ENCODE measurements around the gene C6orf132. TPM values are rescaled to one million over a fixed set of nuclear protein-coding genes. Genes with fewer than 3 reads are reported as not detected.

C6orf132 gene
- total and polyA plus RNA-seq, 2 donors, result 0.71 to 4.8 TPM

DNA sequence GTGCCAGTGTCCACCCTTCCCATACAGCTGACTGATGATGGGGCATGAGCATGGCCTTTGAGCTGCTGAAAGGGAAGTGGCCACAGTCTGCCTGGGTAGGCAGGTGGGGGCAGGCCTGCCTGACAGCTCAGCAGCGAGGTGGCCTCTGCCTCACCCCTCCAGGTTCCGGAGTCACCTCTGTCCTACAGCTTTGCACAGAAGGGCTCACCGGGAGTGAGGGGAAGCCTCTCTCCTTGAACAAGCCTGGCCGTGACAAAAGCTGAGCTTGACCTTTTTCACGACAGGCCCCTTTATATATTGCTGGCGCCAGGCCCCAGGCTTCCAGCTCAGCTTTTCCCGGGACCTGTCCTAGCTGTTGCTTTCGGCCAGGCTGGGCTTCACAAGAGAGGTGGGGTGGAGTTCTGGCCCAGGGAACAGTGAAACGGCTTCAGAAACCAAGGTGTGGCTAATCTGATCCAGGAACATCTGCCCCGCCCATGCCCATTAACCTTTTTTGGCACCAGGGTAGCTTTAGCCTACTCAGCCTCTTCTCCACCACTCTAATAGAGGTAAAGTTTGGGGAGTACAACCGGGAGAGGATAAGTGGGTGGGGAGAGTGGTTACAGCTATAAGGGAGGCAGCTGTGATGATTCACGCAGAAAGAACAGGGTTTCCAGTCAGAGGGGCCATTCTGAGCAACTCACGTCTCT lies 42.9 kb downstream of the C6orf132 start:
- Histone ChIP-seq H3K9me3 (ENCODE audit: control insufficient read depth in 2 of 2, insufficient read depth in 1 of 2, low read length in 1 of 2) (no peaks in the 10 kb centered on the region), H3K4me1 (ENCODE audit: control insufficient read depth in 2 of 2, insufficient read depth in 2 of 2, low read length in 2 of 2) (peaks cover 0 to 8% of the 10 kb centered on the region in 2 donors), H3K36me3 (ENCODE audit: control insufficient read depth in 2 of 2, insufficient read depth in 2 of 2, low read length in 1 of 2) (no peaks in the 10 kb centered on the region), H3K27me3 (ENCODE audit: control insufficient read depth in 2 of 2, insufficient read depth in 1 of 2, low read length in 1 of 2) (no peaks in the 10 kb centered on the region), H3K4me3 (ENCODE audit: low read length in 2 of 2) (no peak overlapping the region), H3K27ac (ENCODE audit: low read depth in 1 of 2, low read length in 1 of 2) (peak overlapping the region in 1 of 2 donors; percentile 38)
- DNase-seq (ENCODE audit: low read depth in 6 of 9, low spot score in 9 of 9), result no peak
- WGBS, result 90% methylated on average over 13 of the region's 13 CpGs

DNA sequence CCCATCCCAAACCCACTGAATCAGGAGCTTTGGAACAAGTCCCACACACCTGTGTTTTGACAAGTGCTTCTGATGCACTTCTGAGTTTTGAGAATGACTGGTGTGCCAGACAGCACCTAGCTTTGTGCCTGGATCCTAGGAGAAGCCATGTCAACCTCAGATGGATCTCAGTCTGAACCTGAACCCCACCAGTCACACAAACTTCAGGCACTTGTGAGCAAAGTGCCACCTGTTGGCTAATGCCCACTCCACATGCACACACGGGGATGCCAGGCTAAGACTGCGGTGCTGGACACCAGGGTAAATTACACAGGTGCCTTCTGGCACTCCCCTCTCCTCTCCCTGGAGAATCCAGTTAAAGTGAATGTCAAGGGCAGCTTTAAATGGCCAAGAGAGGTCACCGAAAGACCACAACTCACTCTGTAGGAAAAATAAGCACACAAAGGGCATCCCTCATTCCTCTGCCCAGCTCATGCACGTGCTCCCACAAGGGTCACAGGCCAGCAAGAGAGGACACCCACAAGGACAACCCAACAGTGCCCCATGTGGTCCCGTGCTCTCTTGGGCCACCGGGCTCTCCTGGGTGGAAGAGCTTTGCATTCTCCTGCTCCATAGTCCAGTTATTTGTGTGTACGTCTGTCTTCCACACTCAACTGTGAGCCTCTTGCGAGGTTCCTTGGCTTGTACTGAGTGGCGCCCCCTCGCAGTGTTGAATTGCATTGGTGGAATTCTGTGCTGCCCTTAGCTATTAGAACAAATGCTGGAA lies 46.5 kb downstream of the C6orf132 start:
- DNase-seq (ENCODE audit: low read depth in 6 of 9, low spot score in 9 of 9), result no peak
- 87% methylated on average over 10 of the region's 10 CpGs for WGBS
- no peak overlapping the region for H3K27ac ChIP-seq (ENCODE audit: low read depth in 1 of 2, low read length in 1 of 2)
- H3K4me3 ChIP-seq (ENCODE audit: low read length in 2 of 2), result no peak overlapping the region
- H3K27me3 ChIP-seq (ENCODE audit: control insufficient read depth in 2 of 2, insufficient read depth in 1 of 2, low read length in 1 of 2), result no peaks in the 10 kb centered on the region
- no peaks in the 10 kb centered on the region for H3K9me3 ChIP-seq (ENCODE audit: control insufficient read depth in 2 of 2, insufficient read depth in 1 of 2, low read length in 1 of 2)
- H3K36me3 ChIP-seq (ENCODE audit: control insufficient read depth in 2 of 2, insufficient read depth in 2 of 2, low read length in 1 of 2), result no peaks in the 10 kb centered on the region
- no peaks in the 10 kb centered on the region for H3K4me1 ChIP-seq (ENCODE audit: control insufficient read depth in 2 of 2, insufficient read depth in 2 of 2, low read length in 2 of 2)

DNA sequence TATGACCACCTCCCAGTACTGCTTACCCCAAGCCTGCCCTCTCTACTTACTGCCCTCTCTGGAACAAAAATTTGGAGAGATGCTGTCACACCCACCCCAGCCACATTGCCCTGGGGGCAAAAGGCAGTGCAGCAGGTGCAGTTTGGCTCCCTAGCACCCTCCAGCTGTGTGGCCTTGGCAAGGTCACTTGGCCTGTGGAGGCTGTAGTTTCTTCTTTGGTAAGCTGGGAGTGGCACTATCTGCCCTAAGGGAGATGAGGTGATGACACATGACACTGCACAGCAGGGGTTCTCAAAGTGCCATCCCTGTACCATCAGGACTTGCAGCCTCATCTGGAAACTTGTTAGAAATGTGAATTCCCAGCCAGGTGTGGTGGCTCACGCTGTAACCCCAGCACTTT lies 47.3 kb downstream of the C6orf132 start:
- DNase-seq (ENCODE audit: low read depth in 6 of 9, low spot score in 9 of 9), result no peak
- no peaks in the 10 kb centered on the region for H3K36me3 ChIP-seq (ENCODE audit: control insufficient read depth in 2 of 2, insufficient read depth in 2 of 2, low read length in 1 of 2)
- no peak overlapping the region for H3K27ac ChIP-seq (ENCODE audit: low read depth in 1 of 2, low read length in 1 of 2)
- no peaks in the 10 kb centered on the region for H3K4me1 ChIP-seq (ENCODE audit: control insufficient read depth in 2 of 2, insufficient read depth in 2 of 2, low read length in 2 of 2)
- 98% methylated on average over 1 of the region's 1 CpG for WGBS
- H3K9me3 ChIP-seq (ENCODE audit: control insufficient read depth in 2 of 2, insufficient read depth in 1 of 2, low read length in 1 of 2), result no peaks in the 10 kb centered on the region
- H3K4me3 ChIP-seq (ENCODE audit: low read length in 2 of 2), result no peak overlapping the region
- no peaks in the 10 kb centered on the region for H3K27me3 ChIP-seq (ENCODE audit: control insufficient read depth in 2 of 2, insufficient read depth in 1 of 2, low read length in 1 of 2)

DNA sequence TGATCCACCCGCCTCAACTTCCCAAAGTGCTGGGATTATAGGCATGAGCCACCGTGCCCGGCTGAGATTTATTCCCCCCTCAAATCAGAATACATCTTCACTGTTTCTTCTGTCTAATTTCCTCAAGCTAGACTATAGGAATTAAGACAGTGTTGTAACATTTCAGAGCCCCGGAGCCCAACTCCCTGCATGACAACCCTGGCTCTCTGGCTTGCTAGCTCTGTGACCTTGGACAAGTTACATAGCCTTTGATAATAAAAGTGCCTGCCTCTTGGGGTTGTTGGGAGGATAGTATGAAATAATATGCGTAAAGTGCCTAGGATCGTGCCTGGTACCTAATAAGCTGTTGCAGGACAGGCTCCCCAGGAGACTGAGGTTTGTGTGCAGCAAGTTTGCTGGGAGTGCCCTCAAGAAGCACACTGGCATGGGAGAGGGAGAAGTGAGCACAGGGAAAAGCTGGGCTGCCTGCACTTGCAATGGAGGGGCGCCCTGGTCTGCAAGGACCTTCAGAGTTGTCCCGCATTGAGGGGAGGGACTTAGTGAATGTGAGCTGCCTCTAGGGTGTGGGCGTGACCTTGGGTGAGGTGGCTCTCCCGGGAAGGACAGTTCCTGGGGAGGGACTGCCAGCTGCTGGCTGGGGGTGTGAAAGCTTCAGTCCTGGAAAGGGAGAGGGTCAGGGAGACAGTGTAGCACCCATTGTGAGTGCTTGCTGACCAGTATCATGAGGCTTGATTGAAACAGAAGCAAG lies 48.7 kb downstream of the C6orf132 start:
- no peaks in the 10 kb centered on the region for H3K4me1 ChIP-seq (ENCODE audit: control insufficient read depth in 2 of 2, insufficient read depth in 2 of 2, low read length in 2 of 2)
- WGBS, result 96% methylated on average over 10 of the region's 10 CpGs
- no peak overlapping the region for H3K4me3 ChIP-seq (ENCODE audit: low read length in 2 of 2)
- H3K9me3 ChIP-seq (ENCODE audit: control insufficient read depth in 2 of 2, insufficient read depth in 1 of 2, low read length in 1 of 2), result no peaks in the 10 kb centered on the region
- no peak for DNase-seq (ENCODE audit: low read depth in 6 of 9, low spot score in 9 of 9)
- no peaks in the 10 kb centered on the region for H3K27me3 ChIP-seq (ENCODE audit: control insufficient read depth in 2 of 2, insufficient read depth in 1 of 2, low read length in 1 of 2)
- no peaks in the 10 kb centered on the region for H3K36me3 ChIP-seq (ENCODE audit: control insufficient read depth in 2 of 2, insufficient read depth in 2 of 2, low read length in 1 of 2)
- no peak overlapping the region for H3K27ac ChIP-seq (ENCODE audit: low read depth in 1 of 2, low read length in 1 of 2)

DNA sequence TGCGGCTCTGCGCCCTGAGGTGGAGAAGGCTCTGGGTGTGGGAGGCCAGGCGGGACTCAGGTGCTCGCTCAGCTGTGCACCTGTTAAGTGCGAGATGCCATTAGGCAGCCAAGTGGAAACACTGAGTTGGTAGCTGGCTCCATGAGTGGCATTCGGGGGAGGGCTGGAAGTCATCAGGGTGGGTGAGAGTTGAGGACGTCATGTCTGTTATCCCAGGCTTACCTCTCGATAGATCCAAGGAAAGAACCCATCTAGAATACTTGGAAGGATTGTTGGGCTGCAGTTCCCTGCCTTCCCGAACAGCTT lies 50.7 kb downstream of the C6orf132 start:
- Histone ChIP-seq H3K27me3 (ENCODE audit: control insufficient read depth in 2 of 2, insufficient read depth in 1 of 2, low read length in 1 of 2) (no peaks in the 10 kb centered on the region), H3K36me3 (ENCODE audit: control insufficient read depth in 2 of 2, insufficient read depth in 2 of 2, low read length in 1 of 2) (peaks cover 2 to 3% of the 10 kb centered on the region in 2 donors), H3K4me1 (ENCODE audit: control insufficient read depth in 2 of 2, insufficient read depth in 2 of 2, low read length in 2 of 2) (no peaks in the 10 kb centered on the region), H3K27ac (ENCODE audit: low read depth in 1 of 2, low read length in 1 of 2) (no peak overlapping the region), H3K9me3 (ENCODE audit: control insufficient read depth in 2 of 2, insufficient read depth in 1 of 2, low read length in 1 of 2) (no peaks in the 10 kb centered on the region), H3K4me3 (ENCODE audit: low read length in 2 of 2) (no peak overlapping the region)
- no peak for DNase-seq (ENCODE audit: low read depth in 6 of 9, low spot score in 9 of 9)
- 94% methylated on average over 9 of the region's 9 CpGs for WGBS

DNA sequence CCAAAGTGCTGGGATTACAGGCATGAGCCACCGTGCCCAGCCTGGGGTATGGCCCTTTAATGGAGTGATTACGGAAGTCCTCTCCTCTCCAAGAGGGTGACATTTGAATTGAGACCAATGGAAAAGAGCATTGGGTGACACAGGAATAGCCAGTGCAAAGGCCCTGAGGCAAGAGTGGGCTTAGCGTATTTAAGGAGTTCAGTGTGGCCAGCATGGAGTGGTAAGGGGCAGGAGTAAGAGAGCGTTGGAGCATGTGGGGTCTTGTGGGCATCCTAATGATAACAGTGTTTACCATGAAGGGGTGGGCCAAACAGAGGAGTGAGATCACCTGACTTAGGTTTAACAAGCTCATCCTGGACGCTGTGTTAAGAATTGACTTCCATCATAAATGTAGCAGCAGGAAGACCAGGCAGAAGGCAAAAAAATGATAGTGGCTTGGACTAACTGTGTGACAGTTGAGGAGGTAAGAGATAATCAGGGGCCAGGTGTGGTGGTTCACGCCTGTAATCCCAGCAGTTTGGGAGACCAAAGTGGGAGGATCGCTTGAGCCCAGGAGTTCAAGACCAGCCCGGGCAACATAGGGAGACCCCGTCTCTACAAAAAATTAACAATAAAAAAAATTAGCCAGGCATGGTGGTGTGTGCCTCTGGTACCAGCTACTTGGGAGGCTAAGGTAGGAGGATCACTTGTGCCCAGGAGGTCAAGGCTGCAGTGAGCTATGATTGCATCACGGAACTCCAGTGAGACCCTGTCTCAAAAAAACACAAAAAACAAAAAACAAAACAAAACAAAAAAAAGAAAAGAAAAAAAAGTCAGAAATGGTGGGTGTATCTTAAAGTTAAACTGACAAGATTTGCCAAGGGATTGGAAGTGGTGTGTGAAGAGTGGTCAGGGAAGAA lies 51.4 kb downstream of the C6orf132 start:
- WGBS, result 98% methylated on average over 10 of the region's 10 CpGs
- no peak overlapping the region for H3K27ac ChIP-seq (ENCODE audit: low read depth in 1 of 2, low read length in 1 of 2)
- H3K36me3 ChIP-seq (ENCODE audit: control insufficient read depth in 2 of 2, insufficient read depth in 2 of 2, low read length in 1 of 2), result peaks cover 6 to 8% of the 10 kb centered on the region in 2 donors
- no peaks in the 10 kb centered on the region for H3K9me3 ChIP-seq (ENCODE audit: control insufficient read depth in 2 of 2, insufficient read depth in 1 of 2, low read length in 1 of 2)
- no peak overlapping the region for H3K4me3 ChIP-seq (ENCODE audit: low read length in 2 of 2)
- no peaks in the 10 kb centered on the region for H3K4me1 ChIP-seq (ENCODE audit: control insufficient read depth in 2 of 2, insufficient read depth in 2 of 2, low read length in 2 of 2)
- H3K27me3 ChIP-seq (ENCODE audit: control insufficient read depth in 2 of 2, insufficient read depth in 1 of 2, low read length in 1 of 2), result no peaks in the 10 kb centered on the region
- DNase-seq (ENCODE audit: low read depth in 6 of 9, low spot score in 9 of 9), result no peak

DNA sequence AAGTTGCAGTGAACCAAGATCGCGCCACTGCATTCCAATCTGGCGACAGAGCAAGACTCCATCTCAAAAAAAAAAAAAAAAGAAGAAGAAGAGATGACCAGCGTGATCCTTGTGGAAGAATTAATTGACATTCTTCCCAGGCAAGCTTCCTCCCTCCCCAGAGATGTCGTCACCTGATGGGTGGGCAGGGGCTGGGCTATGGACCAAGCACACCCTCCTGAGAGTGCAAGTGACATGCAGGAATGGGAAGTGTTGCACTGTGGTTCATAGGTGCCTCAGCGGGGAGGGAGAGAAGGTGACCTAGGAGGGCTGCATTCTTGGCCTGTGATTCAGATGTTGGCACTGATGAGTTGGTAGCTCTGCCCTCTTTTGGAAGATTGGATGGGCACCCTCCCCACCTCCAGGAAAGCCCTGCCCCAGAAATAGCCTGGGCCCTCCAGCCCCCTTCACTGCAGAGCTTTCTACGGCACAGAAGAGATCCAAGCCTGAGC lies 54.3 kb downstream of the C6orf132 start:
- Histone ChIP-seq H3K9me3 (ENCODE audit: control insufficient read depth in 2 of 2, insufficient read depth in 1 of 2, low read length in 1 of 2) (no peaks in the 10 kb centered on the region), H3K4me3 (ENCODE audit: low read length in 2 of 2) (no peak overlapping the region), H3K4me1 (ENCODE audit: control insufficient read depth in 2 of 2, insufficient read depth in 2 of 2, low read length in 2 of 2) (no peaks in the 10 kb centered on the region), H3K36me3 (ENCODE audit: control insufficient read depth in 2 of 2, insufficient read depth in 2 of 2, low read length in 1 of 2) (peaks cover 15 to 16% of the 10 kb centered on the region in 2 donors), H3K27ac (ENCODE audit: low read depth in 1 of 2, low read length in 1 of 2) (no peak overlapping the region), H3K27me3 (ENCODE audit: control insufficient read depth in 2 of 2, insufficient read depth in 1 of 2, low read length in 1 of 2) (no peaks in the 10 kb centered on the region)
- no peak for DNase-seq (ENCODE audit: low read depth in 6 of 9, low spot score in 9 of 9)
- 96% methylated on average over 7 of the region's 7 CpGs for WGBS

DNA sequence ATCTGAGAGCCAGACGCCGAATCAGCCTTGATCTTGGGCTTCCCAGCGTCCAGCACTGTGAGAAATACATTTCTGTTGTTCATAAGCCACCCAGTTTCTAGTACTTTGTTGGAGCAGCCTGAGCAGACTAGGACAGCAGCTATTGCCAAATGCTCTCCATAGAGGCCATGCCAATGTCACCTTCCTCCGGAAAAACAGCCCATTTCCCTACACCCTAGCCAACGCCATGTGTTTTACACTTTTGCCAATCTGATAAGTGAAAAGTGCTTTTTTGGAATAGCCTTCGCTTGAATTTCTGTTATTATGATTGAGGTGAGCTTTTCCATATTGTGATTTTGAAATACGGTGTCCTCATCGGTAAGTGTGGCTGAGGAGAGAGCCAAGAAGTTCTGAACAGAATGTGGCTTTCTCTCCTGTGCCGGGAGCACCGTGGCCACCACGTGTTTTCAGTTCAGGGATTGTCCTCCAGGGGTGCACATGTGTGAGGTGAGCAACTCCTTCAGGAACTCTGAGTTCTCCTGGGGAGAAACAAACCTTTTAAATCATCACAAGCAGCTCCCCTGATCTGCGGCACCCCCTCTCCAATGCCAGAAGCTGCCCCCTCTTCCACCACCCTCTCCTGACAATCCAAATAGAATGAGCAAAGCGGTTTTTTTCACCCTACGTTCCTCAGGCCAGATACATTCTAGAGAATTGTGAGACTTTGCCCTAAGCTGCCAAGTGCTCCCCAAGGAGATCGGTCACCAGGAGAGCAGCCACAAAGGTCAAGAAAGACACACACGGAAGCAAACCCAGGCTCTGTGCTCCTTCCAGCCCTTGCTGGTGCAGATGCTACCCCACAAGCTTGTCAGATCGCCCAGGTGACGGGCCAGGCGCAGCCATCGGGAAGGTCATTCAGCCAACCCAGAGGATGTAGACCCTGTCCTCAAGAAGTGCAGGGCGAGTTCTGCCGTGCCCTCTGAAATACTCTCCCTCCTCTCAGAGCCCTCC lies 56.1 kb downstream of the C6orf132 start:
- no peak overlapping the region for H3K4me3 ChIP-seq (ENCODE audit: low read length in 2 of 2)
- H3K36me3 ChIP-seq (ENCODE audit: control insufficient read depth in 2 of 2, insufficient read depth in 2 of 2, low read length in 1 of 2), result peaks cover 15 to 24% of the 10 kb centered on the region in 2 donors
- no peak for DNase-seq (ENCODE audit: low read depth in 6 of 9, low spot score in 9 of 9)
- H3K9me3 ChIP-seq (ENCODE audit: control insufficient read depth in 2 of 2, insufficient read depth in 1 of 2, low read length in 1 of 2), result no peaks in the 10 kb centered on the region
- WGBS, result 96% methylated on average over 22 of the region's 22 CpGs
- H3K27me3 ChIP-seq (ENCODE audit: control insufficient read depth in 2 of 2, insufficient read depth in 1 of 2, low read length in 1 of 2), result no peaks in the 10 kb centered on the region
- H3K27ac ChIP-seq (ENCODE audit: low read depth in 1 of 2, low read length in 1 of 2), result no peak overlapping the region
- no peaks in the 10 kb centered on the region for H3K4me1 ChIP-seq (ENCODE audit: control insufficient read depth in 2 of 2, insufficient read depth in 2 of 2, low read length in 2 of 2)
